GM19238 (cell line): ENCODE results near the gene VSX2.
A peak's percentile ranks its signal among the peaks of the same experiment; 100 is the strongest.

Source experiments
- DNase-seq: peaks from one replicate; pipeline ENCODE4 v3.0.0; 2011; ENCODE audit warnings: low spot score; ENCODE audit not compliant: insufficient read length

Gene VSX2

GRCh38 chr14:74221741-74222140, 17.5 kb upstream of the VSX2 start:
- DNase-seq = no peak

GRCh38 chr14:74223016-74223415, 16.2 kb upstream of the VSX2 start:
- DNase-seq = no peak

- no peak for DNase-seq
These were observed 7.5 kb upstream of the VSX2 start for GRCh38 chr14:74231784-74232183.

GRCh38 chr14:74235017-74235416, 4.2 kb upstream of the VSX2 start:
- DNase-seq = no peak

GRCh38 chr14:74237441-74237840, 1.8 kb upstream of the VSX2 start:
- DNase-seq = no peak

GRCh38 chr14:74239848-74240793, 872 bp downstream of the VSX2 start:
- DNase-seq = no peak

- DNase-seq = peak; percentile 16
These were observed 1.8 kb downstream of the VSX2 start for GRCh38 chr14:74240794-74241651.

GRCh38 chr14:74241652-74242017, 2.4 kb downstream of the VSX2 start:
- DNase-seq = no peak

GRCh38 chr14:74242021-74242779, 3.0 kb downstream of the VSX2 start:
- no peak for DNase-seq

- DNase-seq = no peak
These were observed 3.5 kb downstream of the VSX2 start for GRCh38 chr14:74242780-74243042.

- DNase-seq = no peak
These were observed 3.8 kb downstream of the VSX2 start for GRCh38 chr14:74243051-74243450.

GRCh38 chr14:74244115-74244514, 4.9 kb downstream of the VSX2 start:
- DNase-seq = no peak

- no peak for DNase-seq
These were observed 6.0 kb downstream of the VSX2 start for GRCh38 chr14:74245292-74245691.

GRCh38 chr14:74246542-74246941, 7.3 kb downstream of the VSX2 start:
- DNase-seq = no peak

- no peak for DNase-seq
These were observed 8.8 kb downstream of the VSX2 start for GRCh38 chr14:74248017-74248416.

GRCh38 chr14:74249433-74250375, 10.5 kb downstream of the VSX2 start:
- no peak for DNase-seq

- no peak for DNase-seq
These were observed 16.0 kb downstream of the VSX2 start for GRCh38 chr14:74255281-74255680.

GRCh38 chr14:74257078-74257940, 18.1 kb downstream of the VSX2 start:
- DNase-seq = peak; percentile 67

GRCh38 chr14:74257941-74258763, 18.9 kb downstream of the VSX2 start:
- no peak for DNase-seq
